ENCODE results near the gene ARL8B.
"Not testable (repeated sequence)": the region's sequence is repeated elsewhere in the genome, so short reads cannot be mapped to it uniquely, and the experiment has no call there.

Gene ARL8B

DNA sequence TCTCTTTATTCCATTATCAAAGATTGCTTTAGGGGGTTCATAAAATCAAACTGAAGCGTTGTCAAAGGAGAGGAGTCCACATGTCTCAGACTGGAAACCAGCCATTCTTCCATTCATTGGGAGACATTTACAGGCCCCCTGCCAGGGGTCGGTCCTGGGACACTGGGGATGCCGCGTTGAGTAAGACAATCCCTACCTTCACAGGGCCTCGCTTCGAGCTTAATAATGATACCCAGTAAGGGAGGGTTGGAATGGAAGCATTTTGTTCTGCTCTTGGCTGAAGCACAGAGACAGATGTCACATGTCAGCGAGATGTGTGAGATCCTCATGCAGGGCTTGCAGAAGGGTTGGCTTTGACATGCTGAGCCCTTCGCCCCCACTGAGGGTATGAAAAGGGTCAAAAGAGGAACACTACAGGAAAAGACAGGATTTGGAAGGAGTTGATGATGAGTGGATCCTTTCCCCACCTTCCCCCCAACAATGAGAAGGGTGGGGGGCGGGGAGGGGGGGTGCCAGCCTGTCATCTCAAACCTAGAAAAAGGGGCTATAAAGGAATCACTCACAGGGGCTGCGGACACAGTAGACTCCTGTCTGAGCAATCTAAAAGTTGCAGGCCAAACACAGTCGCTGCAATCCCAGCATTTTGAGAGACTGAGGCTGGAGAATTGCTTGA lies 25.6 kb upstream of the ARL8B start:
- Mint-ChIP-seq H3K9me3 (no peaks in the 10 kb centered on the region), H3K4me3 (no peak overlapping the region)

DNA sequence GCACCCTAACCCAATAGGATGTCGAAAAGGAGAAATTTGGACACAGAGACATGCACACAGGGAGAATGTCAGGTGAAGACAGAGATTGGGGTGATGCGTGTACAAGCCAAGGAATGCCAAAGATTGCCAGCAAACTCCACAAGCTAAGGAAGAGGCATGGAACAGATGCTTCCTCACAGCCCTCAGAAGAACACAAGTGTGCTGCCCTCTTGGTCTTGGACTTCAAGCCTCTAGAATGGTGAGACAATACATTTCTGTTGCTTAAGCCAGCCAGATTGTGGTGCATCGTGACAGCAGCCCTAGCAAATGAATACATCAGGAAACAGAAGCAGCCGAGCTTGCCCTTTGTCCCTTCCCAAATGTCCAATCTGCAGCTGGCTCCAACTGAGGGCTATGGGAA lies 23.7 kb upstream of the ARL8B start:
- no peaks in the 10 kb centered on the region for H3K9me3 Mint-ChIP-seq
- no peaks in the 10 kb centered on the region for H3K36me3 Mint-ChIP-seq (ENCODE audit: low read depth)
- H3K27me3 Mint-ChIP-seq (ENCODE audit: low read depth): peaks cover 36% of the 10 kb centered on the region
- H3K4me3 Mint-ChIP-seq: no peak overlapping the region
- H3K27ac Mint-ChIP-seq: no peak overlapping the region
- H3K4me1 Mint-ChIP-seq (ENCODE audit: low read depth): no peaks in the 10 kb centered on the region

More for the DNA sequence above, 25.6 kb upstream of the ARL8B start:
- Mint-ChIP-seq H3K27me3 (ENCODE audit: low read depth) (peaks cover 37% of the 10 kb centered on the region), H3K4me1 (ENCODE audit: low read depth) (no peaks in the 10 kb centered on the region), H3K36me3 (ENCODE audit: low read depth) (no peaks in the 10 kb centered on the region), H3K27ac (no peak overlapping the region)

DNA sequence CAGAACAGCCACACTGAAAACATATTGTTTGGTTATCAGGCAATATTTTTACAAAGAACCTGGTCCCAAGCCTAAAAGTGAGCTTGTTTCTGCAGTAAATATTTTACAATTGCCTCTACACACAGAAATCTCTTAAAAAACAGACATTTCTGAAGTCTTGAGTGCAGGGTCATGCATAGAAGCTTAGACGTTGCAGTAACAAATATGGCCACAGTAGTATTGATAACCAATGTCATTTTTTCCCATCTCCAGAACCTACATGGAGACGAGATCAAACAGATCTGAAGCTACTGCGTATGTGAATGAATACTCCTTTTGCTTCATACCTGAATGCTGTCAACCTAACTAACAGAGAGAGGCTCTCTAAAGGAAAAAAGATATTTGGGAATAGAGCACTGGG lies 19.6 kb upstream of the ARL8B start:
- H3K27me3 Mint-ChIP-seq (ENCODE audit: low read depth): peaks cover 9% of the 10 kb centered on the region
- peaks cover 2% of the 10 kb centered on the region for H3K4me1 Mint-ChIP-seq (ENCODE audit: low read depth)
- no peaks in the 10 kb centered on the region for H3K36me3 Mint-ChIP-seq (ENCODE audit: low read depth)
- no peaks in the 10 kb centered on the region for H3K9me3 Mint-ChIP-seq
- H3K4me3 Mint-ChIP-seq: no peak overlapping the region
- H3K27ac Mint-ChIP-seq: no peak overlapping the region

DNA sequence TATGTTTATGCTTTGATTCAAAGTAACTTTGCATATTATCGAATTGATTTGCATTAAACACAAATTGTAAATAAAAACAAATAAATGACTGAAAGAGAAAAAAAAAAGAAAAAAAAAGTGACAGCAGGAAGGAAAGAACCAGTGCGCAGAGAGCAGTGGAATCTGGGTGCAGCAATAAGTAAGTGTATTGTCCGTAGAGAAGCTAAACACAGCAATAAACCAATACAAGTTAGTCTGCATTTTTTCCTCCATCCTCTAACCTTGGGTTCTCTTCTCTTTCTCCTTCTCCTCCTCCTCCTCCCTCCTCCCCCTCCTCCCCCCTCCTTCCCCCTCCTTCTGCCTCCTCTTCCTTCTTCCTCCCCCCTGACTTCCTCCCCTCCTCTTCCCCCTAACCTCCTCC lies 18.3 kb upstream of the ARL8B start:
- Mint-ChIP-seq H3K4me1 (ENCODE audit: low read depth) (peaks cover 2% of the 10 kb centered on the region), H3K9me3 (no peaks in the 10 kb centered on the region), H3K36me3 (ENCODE audit: low read depth) (no peaks in the 10 kb centered on the region), H3K27ac (no peak overlapping the region), H3K4me3 (no peak overlapping the region), H3K27me3 (ENCODE audit: low read depth) (peaks cover 6% of the 10 kb centered on the region)

DNA sequence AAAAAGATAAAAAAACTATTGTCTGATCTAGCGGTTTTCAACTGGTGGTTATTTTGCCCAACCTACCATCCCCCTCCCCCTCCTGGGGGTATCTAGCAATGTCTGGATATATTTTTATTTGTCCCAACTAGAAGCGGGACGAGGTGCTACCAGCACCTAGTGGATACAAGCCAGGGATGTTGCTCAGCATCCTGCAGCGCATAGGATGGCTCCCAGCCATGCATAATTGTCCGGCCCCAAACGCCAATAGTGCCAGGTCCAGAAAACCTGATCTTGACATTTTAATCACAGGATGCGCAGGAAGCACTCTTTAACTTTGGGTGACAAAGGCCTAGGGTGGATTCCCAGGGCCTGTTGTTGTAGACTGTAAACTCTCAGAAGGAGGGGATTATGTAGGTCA lies 17.0 kb upstream of the ARL8B start:
- H3K4me3 Mint-ChIP-seq: no peak overlapping the region
- H3K27me3 Mint-ChIP-seq (ENCODE audit: low read depth): peaks cover 6% of the 10 kb centered on the region
- no peak overlapping the region for H3K27ac Mint-ChIP-seq
- no peaks in the 10 kb centered on the region for H3K36me3 Mint-ChIP-seq (ENCODE audit: low read depth)
- H3K9me3 Mint-ChIP-seq: no peaks in the 10 kb centered on the region
- H3K4me1 Mint-ChIP-seq (ENCODE audit: low read depth): peaks cover 2% of the 10 kb centered on the region

DNA sequence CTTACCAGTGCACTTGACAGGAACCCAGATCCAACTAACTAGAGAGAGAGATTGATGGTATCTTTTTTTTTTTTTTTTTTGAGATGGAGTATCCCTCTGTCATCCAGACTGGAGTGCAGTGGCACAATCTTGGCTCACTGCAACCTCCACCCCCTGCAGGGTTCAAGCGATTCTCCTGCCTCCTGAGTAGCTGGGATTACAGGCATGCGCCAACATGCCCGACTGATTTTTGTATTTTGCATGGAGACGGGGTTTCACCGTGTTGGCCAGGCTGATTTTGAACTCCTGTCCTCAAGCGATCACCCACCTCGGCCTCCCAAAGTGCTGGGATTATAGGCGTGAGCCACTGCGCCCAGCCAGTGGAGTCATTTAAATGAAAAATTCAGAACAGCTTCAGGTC lies 15.7 kb upstream of the ARL8B start:
- not testable (repeated sequence) for H3K27me3 Mint-ChIP-seq (ENCODE audit: low read depth); H3K4me3 Mint-ChIP-seq; H3K27ac Mint-ChIP-seq; H3K36me3 Mint-ChIP-seq (ENCODE audit: low read depth); H3K9me3 Mint-ChIP-seq; H3K4me1 Mint-ChIP-seq (ENCODE audit: low read depth)

DNA sequence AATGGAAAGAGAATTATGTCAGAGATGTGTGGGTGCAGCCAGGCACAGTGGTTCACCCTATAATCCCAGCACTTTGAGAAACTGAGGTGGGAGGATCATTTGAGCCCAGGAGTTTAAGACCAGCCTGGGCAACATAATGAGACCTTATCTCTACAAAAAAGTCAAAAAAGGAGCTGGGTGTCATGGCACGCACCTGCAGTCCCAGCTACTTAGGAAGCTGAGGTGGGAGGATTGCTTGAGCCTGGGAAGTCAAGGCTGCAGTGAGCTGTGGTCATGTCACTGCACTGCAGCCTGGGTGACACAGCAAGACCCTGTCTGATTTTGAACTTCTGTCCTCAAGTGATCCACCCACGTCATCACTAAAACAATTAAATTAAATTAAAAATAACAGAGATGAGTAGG lies 15.2 kb upstream of the ARL8B start:
- not testable (repeated sequence) for H3K4me3 Mint-ChIP-seq; H3K36me3 Mint-ChIP-seq (ENCODE audit: low read depth); H3K4me1 Mint-ChIP-seq (ENCODE audit: low read depth); H3K9me3 Mint-ChIP-seq; H3K27ac Mint-ChIP-seq; H3K27me3 Mint-ChIP-seq (ENCODE audit: low read depth)

DNA sequence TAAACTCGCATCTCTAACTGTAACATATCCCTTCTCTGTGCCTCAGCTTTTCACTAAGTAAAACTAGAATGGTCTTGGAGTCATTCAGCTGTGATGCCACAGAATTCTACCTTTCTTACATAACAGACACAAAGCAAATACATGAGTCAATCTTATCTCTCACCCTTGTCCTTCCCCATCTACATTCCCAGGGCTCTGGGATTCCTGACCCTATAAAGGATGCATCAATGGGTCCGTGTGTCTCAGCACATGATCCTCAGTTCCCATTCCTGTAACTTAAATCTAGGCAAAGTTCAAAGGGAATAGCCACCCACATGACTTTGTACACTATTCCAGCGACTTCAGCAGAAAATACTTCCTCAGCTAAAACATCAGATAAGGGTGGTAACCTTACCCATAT lies 11.8 kb upstream of the ARL8B start:
- Mint-ChIP-seq H3K27ac (no peak overlapping the region), H3K36me3 (ENCODE audit: low read depth) (no peaks in the 10 kb centered on the region), H3K9me3 (no peaks in the 10 kb centered on the region), H3K27me3 (ENCODE audit: low read depth) (peaks cover 4% of the 10 kb centered on the region), H3K4me1 (ENCODE audit: low read depth) (peaks cover 2% of the 10 kb centered on the region), H3K4me3 (no peak overlapping the region)

DNA sequence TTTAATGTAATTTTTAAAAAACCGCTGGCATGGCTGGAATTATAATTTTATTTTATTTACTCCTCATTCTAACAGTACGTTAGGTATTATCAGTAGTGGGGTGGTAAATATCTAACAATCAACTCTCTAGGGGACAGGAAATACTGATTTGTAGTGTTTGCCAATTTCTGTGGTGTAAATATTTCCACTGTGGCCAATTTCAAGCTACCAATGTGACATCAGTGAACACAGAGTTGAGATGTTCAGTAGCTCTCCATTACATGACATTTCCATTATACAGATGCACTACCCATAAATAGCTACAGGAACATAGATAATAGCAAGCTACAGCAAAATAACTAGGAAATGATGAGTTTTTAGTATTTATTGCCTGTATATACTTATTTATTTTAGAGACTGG lies 10.0 kb upstream of the ARL8B start:
- H3K4me3 Mint-ChIP-seq: no peak overlapping the region
- no peaks in the 10 kb centered on the region for H3K27me3 Mint-ChIP-seq (ENCODE audit: low read depth)
- H3K9me3 Mint-ChIP-seq: no peaks in the 10 kb centered on the region
- no peaks in the 10 kb centered on the region for H3K36me3 Mint-ChIP-seq (ENCODE audit: low read depth)
- H3K4me1 Mint-ChIP-seq (ENCODE audit: low read depth): no peaks in the 10 kb centered on the region
- H3K27ac Mint-ChIP-seq: no peak overlapping the region

DNA sequence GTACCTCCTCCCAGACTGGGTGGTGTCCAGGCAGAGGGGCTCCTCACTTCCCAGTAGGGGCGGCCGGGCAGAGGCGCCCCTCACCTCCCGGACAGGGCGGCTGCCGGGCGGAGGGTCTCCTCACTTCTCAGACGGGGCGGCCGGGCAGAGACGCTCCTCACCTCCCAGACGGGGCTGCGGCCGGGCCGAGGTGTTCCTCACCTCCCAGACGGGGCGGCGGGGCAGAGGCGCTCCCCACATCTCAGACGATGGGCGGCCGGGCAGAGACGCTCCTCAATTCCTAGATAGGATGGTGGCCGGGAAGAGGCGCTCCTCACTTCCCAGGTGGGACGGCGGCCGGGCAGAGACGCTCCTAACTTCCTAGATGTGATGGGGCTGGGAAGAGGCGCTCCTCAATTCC lies 8.4 kb upstream of the ARL8B start:
- not testable (repeated sequence) for H3K4me3 Mint-ChIP-seq; H3K27ac Mint-ChIP-seq; H3K9me3 Mint-ChIP-seq; H3K27me3 Mint-ChIP-seq (ENCODE audit: low read depth); H3K4me1 Mint-ChIP-seq (ENCODE audit: low read depth); H3K36me3 Mint-ChIP-seq (ENCODE audit: low read depth)

DNA sequence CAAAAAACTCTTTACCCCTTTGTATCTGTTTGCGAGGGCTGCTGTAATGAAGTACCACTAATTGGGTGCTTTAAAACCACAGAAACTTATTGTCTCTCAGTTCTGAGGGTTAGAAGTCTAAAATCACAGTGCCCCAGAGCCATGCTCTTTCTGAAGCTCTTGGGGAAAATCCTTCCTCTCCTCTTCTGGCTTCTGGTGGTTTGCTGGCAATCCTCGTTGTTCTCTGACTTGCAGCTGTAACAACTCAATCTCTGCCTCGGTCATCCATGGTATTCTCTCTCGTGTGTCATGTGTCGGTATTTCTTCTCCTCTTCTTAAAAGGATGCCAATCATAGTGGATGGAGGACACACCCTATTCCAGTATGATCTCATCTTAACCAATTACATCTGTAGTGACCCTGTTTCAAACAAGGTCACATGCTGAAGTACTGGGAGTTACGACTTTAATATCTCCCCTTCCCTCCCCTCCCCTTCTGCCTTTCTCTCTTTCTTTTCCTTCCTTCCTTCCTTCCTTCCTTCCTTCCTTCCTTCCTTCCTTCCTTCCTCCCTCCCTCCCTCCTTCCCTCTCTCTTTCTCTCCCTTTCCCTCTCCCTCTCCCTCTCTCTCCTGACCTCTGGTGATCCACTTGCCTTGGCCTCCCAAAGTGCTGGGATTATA lies 6.5 kb upstream of the ARL8B start:
- H3K27ac Mint-ChIP-seq: no peak overlapping the region
- no peaks in the 10 kb centered on the region for H3K9me3 Mint-ChIP-seq
- no peak overlapping the region for H3K4me3 Mint-ChIP-seq

DNA sequence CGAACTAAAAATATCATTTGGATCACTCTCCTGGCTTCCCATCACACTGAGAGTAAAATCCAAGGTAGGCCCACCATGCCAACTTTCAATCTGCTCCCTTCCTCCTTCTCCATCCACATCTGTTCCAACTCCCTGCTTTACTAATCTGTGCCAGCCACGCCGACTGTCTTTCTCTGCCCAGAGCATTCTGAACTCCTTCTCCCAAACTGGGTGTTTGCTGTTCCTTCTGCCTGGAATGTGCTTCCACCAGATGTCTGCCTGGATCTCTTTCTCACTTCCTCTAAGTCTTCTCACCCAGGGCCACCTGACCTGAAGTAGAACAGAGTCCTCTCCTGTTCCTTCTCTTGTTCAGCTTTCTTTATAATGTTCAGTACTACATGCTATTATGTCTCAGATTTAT lies 5.6 kb upstream of the ARL8B start:
- H3K27ac Mint-ChIP-seq: no peak overlapping the region
- no peaks in the 10 kb centered on the region for H3K27me3 Mint-ChIP-seq (ENCODE audit: low read depth)
- H3K36me3 Mint-ChIP-seq (ENCODE audit: low read depth): no peaks in the 10 kb centered on the region
- H3K4me1 Mint-ChIP-seq (ENCODE audit: low read depth): no peaks in the 10 kb centered on the region
- H3K4me3 Mint-ChIP-seq: no peak overlapping the region
- no peaks in the 10 kb centered on the region for H3K9me3 Mint-ChIP-seq

More for the DNA sequence above, 6.5 kb upstream of the ARL8B start:
- no peaks in the 10 kb centered on the region for H3K27me3 Mint-ChIP-seq (ENCODE audit: low read depth)
- no peaks in the 10 kb centered on the region for H3K4me1 Mint-ChIP-seq (ENCODE audit: low read depth)
- no peaks in the 10 kb centered on the region for H3K36me3 Mint-ChIP-seq (ENCODE audit: low read depth)

DNA sequence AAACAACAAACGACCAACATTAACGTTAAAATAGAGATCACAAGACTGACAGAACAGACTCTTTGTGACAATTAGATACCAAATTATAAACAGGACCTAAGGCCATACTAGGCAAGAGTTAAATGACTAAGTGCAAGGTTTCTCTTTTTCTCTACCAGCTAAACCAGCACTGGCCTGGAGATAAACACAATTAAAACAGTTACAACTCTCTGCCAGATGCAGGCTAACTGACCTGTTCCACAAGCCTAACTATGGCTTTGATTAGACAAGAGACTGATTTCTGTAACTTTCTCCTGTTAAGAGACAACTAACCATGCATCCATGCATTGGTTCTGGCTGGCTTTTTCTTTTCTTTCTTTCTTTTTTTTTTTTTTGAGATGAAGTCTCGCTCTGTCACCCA lies 1.6 kb upstream of the ARL8B start:
- Mint-ChIP-seq H3K9me3 (no peaks in the 10 kb centered on the region), H3K36me3 (ENCODE audit: low read depth) (peaks cover 6% of the 10 kb centered on the region), H3K4me1 (ENCODE audit: low read depth) (peaks cover 21% of the 10 kb centered on the region), H3K4me3 (no peak overlapping the region), H3K27me3 (ENCODE audit: low read depth) (no peaks in the 10 kb centered on the region), H3K27ac (no peak overlapping the region)

DNA sequence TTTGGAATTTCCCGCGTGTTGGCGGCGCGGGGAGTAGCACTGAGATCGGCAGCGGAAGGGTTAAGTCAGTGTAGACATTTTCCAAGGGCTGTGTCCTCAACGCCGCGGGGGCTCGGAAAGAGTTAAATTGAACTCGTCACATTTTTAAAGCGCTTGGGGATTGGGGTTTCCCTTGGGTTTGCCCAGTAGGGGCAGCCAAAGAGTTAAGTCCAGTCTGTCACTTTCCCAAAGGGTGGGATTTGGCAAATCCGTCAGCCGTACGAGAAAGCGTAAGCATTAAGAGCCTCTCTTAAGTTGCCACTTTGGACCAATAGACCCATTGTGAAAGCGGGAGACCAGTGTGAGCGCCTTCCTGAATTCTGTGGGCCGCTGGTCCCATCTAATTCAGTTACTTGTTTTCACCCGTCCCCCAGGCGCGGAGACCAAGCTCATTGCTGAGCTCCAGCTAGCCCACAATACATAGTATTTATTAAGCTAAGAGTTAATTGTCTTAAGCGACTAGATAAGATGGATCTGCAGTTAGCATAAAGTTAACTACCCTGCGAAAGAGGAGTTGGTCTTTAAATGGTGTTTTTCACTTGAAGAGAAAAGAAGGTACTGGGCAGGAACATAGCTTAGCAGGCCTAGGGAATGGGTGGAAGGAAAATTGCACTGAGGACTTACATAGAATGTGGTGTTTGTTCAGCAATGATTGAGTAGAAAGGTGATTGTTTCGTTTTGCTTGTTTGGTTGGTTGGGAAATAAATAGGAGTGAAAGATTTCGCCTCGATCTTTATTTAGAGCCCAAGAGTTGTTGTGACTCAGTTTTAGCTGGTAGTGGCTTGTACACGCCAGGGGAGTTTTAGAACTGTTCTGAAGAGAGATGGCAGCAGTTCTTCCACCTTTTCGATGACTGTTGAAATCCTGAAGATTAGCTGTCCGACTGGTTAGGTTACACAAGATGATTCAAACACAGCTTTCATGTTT lies 932 bp downstream of the ARL8B start:
- H3K36me3 Mint-ChIP-seq (ENCODE audit: low read depth): peaks cover 8% of the 10 kb centered on the region
- H3K27me3 Mint-ChIP-seq (ENCODE audit: low read depth): no peaks in the 10 kb centered on the region
- peaks cover 23% of the 10 kb centered on the region for H3K4me1 Mint-ChIP-seq (ENCODE audit: low read depth)
- H3K4me3 Mint-ChIP-seq: peak overlapping the region; percentile 92
- H3K9me3 Mint-ChIP-seq: no peaks in the 10 kb centered on the region
- peak overlapping the region; percentile 90 for H3K27ac Mint-ChIP-seq

DNA sequence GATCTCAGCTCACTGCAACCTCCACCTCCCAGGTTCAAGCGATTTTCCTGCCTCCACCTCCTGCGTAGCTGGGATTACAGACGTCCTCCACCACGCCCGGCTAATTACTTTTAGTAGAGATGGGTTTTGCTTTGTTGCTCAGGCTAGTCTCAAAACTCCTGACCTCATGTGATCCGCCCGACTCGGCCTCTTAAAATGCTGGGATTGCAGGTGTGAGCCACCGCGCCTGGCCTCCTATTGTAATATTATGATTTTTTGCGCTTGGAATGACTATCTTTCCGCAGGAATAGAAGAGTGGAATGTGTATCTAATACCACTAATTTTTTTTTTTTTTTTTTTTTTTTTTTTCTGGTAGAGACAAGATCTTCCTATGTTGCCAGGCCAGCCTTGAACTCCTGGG lies 1.8 kb downstream of the ARL8B start:
- Mint-ChIP-seq H3K4me3 (peak overlapping the region; percentile 61), H3K4me1 (ENCODE audit: low read depth) (peaks cover 23% of the 10 kb centered on the region), H3K27me3 (ENCODE audit: low read depth) (no peaks in the 10 kb centered on the region), H3K36me3 (ENCODE audit: low read depth) (peaks cover 8% of the 10 kb centered on the region), H3K27ac (no peak overlapping the region), H3K9me3 (no peaks in the 10 kb centered on the region)

All from T-helper 1 cell treated with Interleukin-12 subunit alpha and Interleukin-12 subunit beta and Interleukin-4 antibody, amounts not matched to agents 30 μg/mL and 1 μg/mL, for 36 hours (primary cell).